Measurements from ENCODE around the gene USP47.

Gene USP47, protein sequence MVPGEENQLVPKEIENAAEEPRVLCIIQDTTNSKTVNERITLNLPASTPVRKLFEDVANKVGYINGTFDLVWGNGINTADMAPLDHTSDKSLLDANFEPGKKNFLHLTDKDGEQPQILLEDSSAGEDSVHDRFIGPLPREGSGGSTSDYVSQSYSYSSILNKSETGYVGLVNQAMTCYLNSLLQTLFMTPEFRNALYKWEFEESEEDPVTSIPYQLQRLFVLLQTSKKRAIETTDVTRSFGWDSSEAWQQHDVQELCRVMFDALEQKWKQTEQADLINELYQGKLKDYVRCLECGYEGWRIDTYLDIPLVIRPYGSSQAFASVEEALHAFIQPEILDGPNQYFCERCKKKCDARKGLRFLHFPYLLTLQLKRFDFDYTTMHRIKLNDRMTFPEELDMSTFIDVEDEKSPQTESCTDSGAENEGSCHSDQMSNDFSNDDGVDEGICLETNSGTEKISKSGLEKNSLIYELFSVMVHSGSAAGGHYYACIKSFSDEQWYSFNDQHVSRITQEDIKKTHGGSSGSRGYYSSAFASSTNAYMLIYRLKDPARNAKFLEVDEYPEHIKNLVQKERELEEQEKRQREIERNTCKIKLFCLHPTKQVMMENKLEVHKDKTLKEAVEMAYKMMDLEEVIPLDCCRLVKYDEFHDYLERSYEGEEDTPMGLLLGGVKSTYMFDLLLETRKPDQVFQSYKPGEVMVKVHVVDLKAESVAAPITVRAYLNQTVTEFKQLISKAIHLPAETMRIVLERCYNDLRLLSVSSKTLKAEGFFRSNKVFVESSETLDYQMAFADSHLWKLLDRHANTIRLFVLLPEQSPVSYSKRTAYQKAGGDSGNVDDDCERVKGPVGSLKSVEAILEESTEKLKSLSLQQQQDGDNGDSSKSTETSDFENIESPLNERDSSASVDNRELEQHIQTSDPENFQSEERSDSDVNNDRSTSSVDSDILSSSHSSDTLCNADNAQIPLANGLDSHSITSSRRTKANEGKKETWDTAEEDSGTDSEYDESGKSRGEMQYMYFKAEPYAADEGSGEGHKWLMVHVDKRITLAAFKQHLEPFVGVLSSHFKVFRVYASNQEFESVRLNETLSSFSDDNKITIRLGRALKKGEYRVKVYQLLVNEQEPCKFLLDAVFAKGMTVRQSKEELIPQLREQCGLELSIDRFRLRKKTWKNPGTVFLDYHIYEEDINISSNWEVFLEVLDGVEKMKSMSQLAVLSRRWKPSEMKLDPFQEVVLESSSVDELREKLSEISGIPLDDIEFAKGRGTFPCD (N-terminal part only)

DNA sequence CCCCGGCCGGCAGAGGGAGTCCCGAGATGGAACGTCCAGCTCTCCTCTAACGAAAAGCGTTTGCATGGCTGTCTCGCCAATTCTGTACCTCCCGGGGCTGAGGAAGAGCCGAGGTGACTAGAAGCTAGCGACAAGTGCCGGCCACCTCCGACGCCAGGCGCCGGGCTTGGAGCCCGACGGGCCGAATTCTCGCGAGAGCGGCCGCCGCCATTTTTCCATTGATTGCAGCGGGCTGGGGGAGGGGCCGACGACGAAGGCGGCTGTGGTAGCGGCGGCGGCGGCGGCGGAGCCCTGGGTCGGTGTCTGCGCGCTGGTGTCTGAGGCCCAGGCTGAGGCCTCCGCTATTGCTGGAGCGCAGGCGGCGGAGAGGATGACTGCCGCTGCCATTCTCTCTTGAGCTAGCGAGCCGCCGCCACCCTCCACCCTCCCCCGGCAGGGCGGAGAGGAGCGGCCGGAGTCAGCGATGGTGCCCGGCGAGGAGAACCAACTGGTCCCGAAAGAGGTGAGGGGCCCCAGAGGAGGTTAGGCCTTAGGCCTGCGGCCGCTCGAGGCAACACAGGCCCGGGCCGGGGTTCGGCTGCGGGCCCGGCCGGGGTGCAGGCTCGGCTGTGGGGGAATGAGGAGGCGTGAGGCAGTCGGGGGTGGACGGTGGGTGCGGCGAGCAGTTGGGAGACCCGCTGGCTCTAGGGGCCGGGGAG lies at the start of gene USP47:
USP47 (plus strand) TSS at position 250 of the 698 bp plus-strand sequence; CDS start at position 464, 214 bp downstream.
- peak; percentile 70 for DNase-seq

DNA sequence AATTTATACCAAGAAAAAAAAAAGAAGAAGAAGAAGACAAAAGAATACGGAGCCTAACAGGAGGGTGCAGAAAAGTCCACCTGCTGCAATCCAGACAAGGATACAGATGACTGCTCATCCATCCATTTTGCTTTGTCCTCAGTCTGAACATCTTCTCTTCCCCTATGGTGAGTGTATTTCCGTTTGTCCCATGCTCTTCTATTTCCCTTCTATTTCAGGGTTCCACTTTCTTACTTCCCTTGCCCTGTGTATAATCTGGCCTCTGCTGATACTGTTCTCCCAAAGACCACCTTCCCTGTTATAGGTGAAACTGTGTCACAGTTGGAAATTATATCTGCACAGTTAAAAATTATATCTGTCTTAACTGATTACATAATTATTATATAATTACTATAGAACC lies 48.7 kb upstream of the USP47 start:
- DNase-seq = no peak

DNA sequence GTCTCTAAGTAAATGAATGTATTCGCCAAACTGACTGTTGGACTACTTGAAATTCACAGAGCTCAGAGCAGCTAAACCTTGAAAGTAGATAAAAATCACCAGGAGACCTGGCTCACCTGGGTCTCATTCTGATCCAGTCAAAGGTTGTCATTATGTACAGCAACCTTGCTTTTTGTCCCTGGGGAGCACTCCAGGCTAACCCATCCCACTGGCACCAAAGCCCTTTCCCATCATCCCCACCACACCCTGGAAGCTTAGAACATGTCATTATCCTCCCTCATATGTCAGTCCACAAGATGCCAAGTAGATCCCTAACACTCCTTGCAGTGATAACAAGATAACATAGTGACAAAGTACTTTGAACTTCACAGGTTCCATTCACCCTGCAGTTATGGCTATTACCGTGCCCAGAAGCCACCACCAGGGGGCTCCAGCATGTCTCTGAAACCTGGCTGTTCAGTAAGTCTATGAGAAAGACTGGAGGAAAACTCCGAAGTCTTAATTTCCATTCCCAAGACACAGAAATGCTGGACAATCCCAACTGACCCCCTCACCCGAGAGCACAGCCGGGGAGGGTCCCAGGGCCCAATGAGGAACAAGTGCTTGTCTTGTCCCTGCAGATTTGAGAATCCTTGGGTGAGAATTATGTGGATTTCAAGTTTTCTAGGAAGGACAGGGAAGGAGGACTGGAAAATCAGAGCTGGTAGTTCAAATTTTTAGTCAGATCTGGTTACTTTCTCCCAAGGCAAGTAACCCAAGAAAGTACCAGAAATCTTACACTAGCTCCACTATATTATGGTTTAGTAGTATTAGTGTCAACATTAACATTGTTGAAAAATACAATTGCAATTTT lies 43.0 kb upstream of the USP47 start:
- peak; percentile 46 for DNase-seq

DNA sequence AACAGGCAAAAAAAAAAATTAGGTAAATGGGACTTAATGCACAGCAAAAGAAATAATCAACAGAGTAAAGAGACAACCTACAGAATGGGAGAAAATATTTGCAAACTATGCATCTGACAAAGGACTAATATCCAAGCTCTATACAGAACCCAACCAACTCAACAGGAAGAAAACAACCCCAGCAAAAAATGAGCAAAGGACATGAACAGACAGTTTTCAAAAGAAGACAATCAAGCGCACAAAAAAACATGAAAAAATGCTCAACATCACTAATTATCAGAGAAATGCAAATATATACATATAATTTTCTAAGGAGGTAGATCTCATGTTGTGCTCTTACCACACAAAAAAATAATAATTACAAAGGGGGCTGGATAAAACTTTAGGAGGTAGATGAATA lies 36.5 kb upstream of the USP47 start:
- no peak for DNase-seq

DNA sequence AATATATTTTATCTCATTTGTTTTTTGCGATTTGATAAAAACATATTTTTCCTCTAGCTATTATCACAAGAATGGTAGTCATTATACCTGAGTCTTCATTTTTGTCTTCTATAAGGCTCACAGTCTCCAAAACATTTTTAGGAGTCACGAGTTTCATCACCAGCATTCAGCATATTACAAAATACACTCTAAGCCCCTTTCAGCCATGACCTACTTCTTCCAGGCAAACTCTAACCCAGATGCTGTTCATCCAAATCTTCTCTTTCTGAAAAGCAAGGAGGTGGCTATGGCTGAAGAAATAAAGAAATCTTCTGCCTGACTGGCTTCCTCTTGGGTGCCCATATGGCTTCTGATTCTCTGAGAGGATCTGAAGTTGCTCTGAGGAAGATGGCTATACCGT lies 35.7 kb upstream of the USP47 start:
- no peak for DNase-seq

DNA sequence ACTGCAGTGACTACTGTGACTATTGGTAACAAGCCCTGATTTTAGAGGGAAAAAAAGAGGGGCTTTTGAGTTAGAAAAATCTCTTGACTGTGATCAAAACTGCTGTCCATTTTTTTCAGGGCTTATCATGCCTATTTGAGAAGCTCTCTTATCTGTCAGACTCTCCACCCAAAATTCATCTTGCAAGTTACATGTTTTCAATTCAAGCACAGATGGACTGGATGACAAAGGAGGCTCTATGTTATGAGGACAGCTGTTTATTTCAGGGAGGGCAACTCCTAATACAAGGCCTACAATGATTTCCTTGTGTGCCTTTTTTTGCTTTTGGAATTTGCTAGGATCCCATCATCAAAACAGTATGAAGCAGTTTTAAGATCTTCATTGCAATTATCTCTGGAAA lies 35.2 kb upstream of the USP47 start:
- DNase-seq = no peak

DNA sequence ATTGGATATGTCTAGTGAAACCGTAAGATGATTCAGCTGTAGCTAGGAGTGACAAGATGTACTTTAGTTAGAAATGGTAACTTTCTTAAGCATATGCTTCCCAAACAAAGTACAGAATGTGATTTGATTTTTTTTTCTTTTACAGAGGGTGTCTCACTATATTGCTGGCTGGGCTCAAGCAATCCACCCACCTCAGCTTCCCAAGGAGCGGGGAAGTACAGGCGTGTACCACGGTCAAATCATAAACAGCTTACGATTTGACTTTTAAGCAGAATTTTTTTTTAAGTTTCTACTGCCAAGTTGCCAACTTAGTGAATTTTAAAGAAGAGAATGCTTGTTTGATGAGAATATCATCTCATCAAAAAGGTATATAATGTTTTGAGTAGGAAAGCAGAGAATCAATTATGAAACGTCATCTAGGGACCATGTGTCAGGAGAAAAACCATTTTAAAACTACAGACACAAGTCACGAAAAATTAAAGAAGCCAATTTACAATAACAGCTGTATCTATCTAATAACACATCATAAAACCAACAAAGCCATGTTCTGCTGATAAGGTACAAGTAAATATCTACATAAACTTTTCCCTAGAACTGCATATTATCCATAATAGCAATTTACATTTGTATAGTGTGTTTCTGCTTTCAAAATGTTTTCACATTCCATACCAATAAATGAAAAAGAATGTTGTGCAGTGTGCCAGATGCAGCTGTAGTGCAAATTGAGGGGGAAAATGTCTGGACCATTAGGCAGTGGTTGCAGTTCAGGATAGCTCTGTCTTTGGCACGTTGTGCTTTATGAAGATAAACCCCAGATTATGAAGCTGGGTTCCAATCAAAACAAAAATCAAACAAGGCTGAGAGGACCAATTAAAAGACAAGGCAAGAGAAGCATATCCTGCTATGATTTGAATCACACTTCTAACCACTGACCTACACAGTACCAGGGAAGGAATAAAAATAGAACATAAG lies 33.7 kb upstream of the USP47 start:
- no peak for DNase-seq

DNA sequence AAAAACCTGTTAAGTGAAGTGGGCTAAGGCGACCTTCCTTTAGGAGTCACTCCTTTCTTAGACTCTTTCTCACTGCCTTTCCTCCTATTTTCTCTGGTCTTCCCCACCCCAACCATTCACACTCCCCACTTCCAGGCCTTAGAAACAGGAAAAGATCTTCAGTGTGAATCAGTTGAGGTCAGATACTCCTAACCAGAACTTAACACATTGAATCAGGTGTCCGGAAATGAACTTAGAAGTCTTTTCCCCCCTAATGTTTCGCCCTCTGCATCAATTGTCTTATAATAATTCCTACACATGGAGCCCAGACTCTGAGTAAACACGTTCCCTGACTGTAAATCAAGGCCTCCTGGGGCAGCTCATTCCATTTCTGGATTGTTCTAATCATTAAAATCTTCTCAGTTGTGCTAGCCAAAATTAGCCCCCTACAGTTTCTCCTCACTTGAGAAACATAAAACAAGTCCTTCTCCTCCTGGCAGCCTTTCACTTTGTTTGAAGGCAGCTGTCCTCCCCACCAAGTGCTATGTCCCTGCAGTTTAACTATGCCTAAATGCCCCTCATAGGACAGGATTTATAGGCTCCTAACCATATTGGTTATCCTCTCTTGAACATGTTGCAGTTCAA lies 32.7 kb upstream of the USP47 start:
- DNase-seq = no peak

DNA sequence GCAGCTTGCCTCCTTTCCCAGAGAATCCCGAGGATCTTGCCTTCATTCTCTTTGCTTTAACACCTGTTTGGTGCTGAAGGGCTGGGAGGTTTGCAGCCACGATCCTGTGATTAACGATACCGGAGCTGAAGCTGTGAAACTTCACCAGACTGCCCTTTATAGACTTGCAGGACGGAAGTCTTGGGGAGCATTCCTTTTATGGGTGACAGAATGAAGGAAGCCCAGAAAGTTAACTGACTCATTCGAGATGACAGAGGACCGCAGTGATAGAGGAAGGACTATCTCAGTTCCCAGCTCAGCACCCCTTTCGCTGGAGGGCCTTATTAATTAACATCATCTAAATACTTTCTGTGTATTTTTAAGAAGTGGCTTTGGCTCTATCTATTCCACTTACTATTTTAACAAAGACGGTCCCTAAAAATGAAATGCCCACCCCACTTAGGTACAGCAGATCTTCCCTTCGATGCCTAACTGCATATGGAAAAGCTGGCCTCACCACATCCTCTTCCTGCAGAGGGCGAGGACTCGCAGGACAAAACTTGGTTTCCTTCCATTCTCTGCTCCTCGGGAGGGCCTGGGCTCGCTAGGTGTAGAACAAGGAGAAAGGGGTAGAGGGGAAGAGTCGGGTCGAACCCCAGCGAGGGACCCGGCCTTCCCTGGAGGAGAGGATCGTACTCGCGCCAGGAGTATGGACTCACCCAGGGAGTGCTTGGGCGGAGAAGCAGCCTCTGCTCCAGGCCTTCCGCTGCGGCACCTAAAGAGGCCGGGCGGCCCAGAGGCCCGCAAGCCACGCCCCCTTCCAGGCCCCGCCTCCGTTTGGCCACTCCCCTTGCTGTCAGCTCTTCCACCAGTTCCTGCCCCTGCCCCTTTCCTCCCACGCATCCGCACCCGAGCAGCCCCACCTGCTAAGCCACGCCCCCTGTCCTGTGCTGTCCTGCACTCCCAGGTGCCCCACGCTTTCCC lies 30.7 kb upstream of the USP47 start:
- no peak for DNase-seq

DNA sequence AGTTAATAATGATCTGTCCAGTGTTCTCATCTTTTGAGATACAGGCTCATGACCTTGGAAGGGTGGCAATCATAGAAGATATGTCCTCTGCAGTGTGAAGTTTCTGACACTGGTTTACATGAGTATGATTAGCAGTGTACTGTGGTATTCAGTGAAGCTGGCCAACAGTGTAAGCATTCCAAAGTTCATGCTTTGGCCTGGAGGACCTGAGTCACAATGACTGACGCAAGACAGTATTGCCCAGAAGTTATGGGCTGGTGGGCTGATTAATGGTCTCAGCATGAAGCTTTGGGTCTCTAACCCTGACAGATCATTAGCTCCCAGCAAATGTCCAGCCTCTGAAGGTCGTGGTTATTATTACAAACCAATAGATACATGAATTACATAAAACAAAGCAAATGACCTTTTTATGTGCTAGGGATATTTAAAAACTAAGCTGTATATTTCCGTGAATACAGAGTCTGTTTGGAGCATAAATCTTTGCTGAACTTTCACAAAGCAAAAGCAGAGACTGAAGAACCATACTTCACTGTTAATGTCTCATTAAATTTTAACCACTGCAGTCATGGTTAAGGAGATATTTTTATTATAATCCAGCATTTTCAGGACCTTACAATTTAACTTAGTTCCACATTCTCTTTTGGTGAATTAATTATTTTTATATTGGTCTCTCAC lies 28.3 kb upstream of the USP47 start:
- no peak for DNase-seq

DNA sequence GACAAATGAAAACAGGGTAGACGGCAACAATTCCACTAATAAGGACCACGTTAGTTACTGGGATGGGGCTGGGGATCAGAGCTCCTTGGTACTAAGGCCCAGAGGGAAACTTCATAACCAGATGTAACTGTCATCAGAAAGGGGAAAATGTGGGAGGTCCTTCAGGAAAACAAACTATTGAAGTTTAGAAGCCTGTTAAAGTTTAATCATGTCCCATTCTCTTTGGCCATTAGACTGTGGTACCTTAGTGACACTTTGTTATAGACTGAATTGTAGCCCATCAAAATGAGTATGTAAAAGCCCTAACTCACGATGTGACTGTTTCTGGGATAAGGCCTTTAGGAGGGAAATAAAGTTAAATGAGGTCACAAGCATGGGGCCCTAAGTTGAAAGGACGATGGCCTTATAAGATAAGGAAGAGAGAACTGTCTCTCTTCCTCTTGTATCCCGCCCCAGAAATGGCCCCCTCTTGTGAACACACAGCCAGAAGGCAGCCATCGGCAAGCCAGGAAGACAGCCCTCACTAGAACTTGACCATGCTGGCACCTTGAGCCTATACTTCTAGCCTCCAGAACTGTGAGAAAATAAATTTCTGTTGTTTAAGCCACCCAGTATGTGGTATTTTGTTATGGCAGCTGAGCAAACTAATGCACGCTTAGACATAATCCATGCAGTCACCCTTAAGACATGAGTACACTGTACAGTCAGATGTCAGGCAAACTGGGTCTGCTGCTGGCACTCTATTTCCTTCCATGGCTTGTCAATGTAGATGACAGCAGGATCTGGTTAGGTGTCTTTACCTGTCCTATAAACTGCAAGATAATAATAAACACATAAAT lies 26.9 kb upstream of the USP47 start:
- no peak for DNase-seq

DNA sequence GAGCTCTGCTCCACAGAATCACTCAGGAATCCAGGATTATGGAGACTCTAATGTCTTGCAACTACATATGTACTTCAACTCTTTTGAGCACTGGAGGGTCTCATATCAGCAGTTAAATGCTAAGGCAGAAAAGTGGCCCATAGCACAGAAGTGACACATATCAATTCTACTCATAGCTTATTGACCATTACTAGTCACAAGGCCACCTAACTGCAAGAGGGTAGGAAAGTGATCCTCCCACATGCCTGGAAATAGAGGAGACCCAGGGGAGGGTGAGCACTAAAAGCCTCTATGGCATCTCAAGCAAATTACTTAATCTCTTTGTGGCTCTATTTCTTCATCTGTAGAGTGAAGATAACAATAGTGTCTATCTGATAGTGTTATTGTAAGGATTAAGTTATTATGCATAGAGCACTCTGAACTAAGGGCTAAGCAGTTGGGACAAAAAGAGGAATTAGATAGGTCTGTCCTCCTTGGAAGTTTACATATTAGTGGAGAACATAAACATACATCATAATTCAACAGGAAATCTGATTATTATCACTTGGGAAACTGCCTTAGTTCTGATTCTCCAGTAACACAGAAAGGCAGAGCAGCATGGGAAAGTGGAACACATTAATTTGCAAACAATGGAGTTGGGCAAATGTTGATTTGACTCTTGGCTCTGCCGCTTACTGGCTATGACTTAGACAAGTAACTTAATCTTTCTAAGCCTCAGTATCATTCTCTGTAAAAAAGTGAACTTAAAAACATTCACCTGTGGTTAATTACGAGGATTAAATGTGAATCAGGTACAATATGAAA lies 25.1 kb upstream of the USP47 start:
- no peak for DNase-seq

DNA sequence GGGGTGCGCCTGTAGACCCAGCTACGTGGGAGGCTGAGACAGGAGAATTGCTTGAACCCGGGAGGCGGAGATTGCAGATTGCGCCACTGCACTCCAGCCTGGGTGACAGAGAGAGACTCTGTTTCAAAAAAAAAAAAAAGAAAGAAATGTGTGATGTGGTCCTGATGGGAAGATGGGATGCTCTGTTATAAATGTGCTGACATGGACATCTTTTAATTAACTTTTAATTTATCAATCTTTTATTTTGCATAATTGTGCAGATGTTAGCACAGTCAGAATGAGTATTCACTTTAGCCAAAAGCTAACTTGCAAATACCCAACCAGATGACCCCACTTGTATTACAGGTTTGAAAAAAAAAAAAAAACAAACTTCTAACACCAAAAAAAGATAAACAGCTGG lies 23.8 kb upstream of the USP47 start:
- no peak for DNase-seq

DNA sequence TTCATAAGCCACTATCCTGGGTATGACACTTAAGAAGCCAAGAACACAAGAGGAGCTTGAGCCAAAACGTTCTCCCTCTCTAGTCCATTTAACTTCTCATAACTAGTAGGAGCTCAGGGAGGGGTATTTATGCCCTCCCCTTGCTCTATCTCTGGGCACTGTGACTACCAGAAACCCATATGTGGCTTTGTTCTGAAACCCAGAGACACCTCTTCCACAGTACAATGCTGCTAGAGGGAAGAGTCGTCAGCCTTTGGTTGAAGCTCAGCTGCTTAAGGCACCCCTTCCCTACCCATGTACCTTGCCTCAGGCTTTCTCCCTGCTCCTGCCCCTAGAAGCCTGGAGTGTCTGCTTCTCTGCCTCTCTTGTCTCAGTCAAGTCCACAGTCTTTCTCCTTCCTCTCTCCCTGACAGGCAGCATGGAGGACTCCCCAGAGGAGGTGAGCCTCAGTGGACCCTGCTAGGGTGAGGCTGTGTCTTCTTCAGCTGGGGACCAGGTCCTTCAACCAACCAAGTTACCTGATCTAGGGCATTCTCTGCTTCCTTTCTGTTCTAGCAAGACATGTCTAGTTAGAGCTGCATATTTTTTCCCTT lies 23.1 kb upstream of the USP47 start:
- no peak for DNase-seq

DNA sequence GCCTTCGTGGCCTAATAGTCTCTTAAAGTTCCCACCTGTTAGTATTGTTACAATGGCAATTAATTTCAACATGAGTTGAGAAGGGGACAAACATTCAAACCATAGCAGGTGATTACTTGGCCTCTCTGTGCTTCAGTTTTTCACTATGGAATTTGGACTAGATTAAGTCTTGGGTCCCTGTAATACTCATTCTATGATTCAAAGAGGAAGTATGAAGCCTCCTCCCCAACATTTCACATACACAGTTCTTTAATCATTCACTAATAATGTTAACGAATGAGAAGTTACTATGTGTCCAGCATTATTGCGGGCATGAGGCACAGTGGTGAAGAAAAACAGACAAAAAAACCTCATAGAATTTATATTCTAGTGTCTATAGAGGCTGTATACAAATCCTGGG lies 19.9 kb upstream of the USP47 start:
- DNase-seq = no peak

DNA sequence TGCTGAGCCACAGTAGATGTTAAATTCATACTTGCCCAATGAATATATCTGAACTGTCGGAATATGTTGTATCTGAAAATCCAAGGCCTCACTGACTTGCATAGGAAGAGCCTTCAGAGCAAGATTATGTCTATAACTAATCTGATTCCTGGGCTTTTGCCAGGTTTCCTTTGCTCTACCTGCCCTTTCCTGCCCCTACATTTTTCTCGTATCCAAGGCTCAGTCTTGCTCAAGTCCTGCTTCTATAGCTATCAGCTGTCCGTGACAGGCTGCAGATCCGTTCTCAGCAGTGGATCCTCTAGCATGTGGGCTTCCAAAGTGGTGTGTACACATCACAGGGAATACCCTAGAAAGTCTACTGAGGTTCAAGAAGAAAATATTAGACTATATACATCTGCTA lies 18.8 kb upstream of the USP47 start:
- no peak for DNase-seq
